Liver (tissue), 9 donors: ENCODE measurements around the gene AXIN1. TPM values are rescaled to one million over a fixed set of nuclear protein-coding genes. Genes with fewer than 3 reads are reported as not detected.
"Not testable (repeated sequence)": the region's sequence is repeated elsewhere in the genome, so short reads cannot be mapped to it uniquely, and the experiment has no call there.

ENCODE experiments used
- DNase-seq: peaks from one replicate; pipeline ENCODE4 v3.0.0-alpha.2; 2017; ENCODE audit warnings: low spot score
- H3K27ac ChIP-seq, 2 donors: one replicate each; pipeline ENCODE4 v1.7.0; 2013; ENCODE audit warnings: inconsistent platforms in 2 of 2, low read length in 2 of 2, control low read depth in 1 of 2, low read depth in 1 of 2, mild to moderate bottlenecking in 1 of 2
- H3K27me3 ChIP-seq, 4 donors: one replicate each; pipeline versions ENCODE4 v1.6.1 to v1.7.0; 2013; ENCODE audit warnings: low read length in 3 of 4, inconsistent platforms in 1 of 4, mild to moderate bottlenecking in 1 of 4, moderate library complexity in 1 of 4; ENCODE audit not compliant: control insufficient read depth in 4 of 4, insufficient read depth in 4 of 4
- H3K36me3 ChIP-seq, 4 donors: one replicate each; pipeline versions ENCODE4 v1.6.1 to v1.7.0; 2013; ENCODE audit warnings: low read length in 3 of 4, mild to moderate bottlenecking in 3 of 4, low read depth in 1 of 4, moderate library complexity in 1 of 4; ENCODE audit not compliant: control insufficient read depth in 4 of 4, insufficient read depth in 3 of 4
- H3K4me1 ChIP-seq, 4 donors: one replicate each; pipeline versions ENCODE4 v1.6.1 to v1.7.0; 2013; ENCODE audit warnings: low read length in 3 of 4, mild to moderate bottlenecking in 3 of 4, moderate library complexity in 1 of 4; ENCODE audit not compliant: control insufficient read depth in 4 of 4, insufficient read depth in 4 of 4
- H3K4me3 ChIP-seq, 3 donors: one replicate each; pipeline versions ENCODE4 v1.6.1 to v1.7.0; 2013; ENCODE audit warnings: low read length in 3 of 3, control low read depth in 1 of 3, low read depth in 1 of 3, mild to moderate bottlenecking in 1 of 3
- H3K9ac ChIP-seq, 2 donors: one replicate each; pipeline ENCODE4 v1.7.0; 2013; ENCODE audit warnings: low read length in 2 of 2, mild to moderate bottlenecking in 2 of 2, moderate library complexity in 2 of 2, control low read depth in 1 of 2, low read depth in 1 of 2
- H3K9me3 ChIP-seq, 4 donors: one replicate each; pipeline versions ENCODE4 v1.6.1 to v1.7.0; 2013; ENCODE audit warnings: low read length in 3 of 4; ENCODE audit not compliant: control insufficient read depth in 4 of 4
- ATF3 ChIP-seq: IDR thresholded peaks from 2 replicates; pipeline ENCODE4 v1.6.1; 2016; ENCODE audit warnings: antibody characterized with exemption
- CTCF ChIP-seq: fragments of 150-350 bp; IDR thresholded peaks from 2 replicates; pipeline ENCODE4 v1.5.1; 2017; ENCODE audit warnings: improper control_type of control experiment, low read depth, low read length; ENCODE audit not compliant: missing input control
- FOXA1 ChIP-seq: IDR thresholded peaks from 2 replicates; pipeline ENCODE4 v1.6.1; 2016; ENCODE audit warnings: antibody characterized with exemption
- FOXA2 ChIP-seq: IDR thresholded peaks from 2 replicates; pipeline ENCODE4 v1.6.1; 2016; ENCODE audit warnings: antibody characterized with exemption
- HNF4G ChIP-seq: IDR thresholded peaks from 2 replicates; pipeline ENCODE4 v1.6.1; 2016; ENCODE audit warnings: antibody characterized with exemption
- JUND ChIP-seq, 2 donors: IDR thresholded peaks; 2 replicates each; pipeline ENCODE4 v1.6.1; 2016; ENCODE audit warnings: antibody characterized with exemption in 2 of 2
- MAX ChIP-seq: IDR thresholded peaks from 2 replicates; pipeline ENCODE4 v1.6.1; 2016; ENCODE audit warnings: antibody characterized with exemption
- NR2F2 ChIP-seq: IDR thresholded peaks from 2 replicates; pipeline ENCODE4 v1.6.1; 2016; ENCODE audit warnings: antibody characterized with exemption
- RAD21 ChIP-seq, 2 donors: IDR thresholded peaks; 2 replicates each; pipeline ENCODE4 v1.6.1; 2016; ENCODE audit warnings: antibody characterized with exemption in 2 of 2, mild to moderate bottlenecking in 2 of 2
- REST ChIP-seq: IDR thresholded peaks from 2 replicates; pipeline ENCODE4 v1.6.1; 2016; ENCODE audit warnings: antibody characterized with exemption, mild to moderate bottlenecking
- RXRA ChIP-seq, 2 donors: IDR thresholded peaks; 2 replicates each; pipeline ENCODE4 v1.6.1; 2017 to 2018; ENCODE audit warnings: antibody characterized with exemption in 2 of 2, mild to moderate bottlenecking in 1 of 2
- TAF1 ChIP-seq: conservative IDR thresholded peaks from 2 replicates; pipeline ENCODE4 v1.6.1; 2016; ENCODE audit warnings: antibody characterized with exemption, mild to moderate bottlenecking
- YY1 ChIP-seq: IDR thresholded peaks from 2 replicates; pipeline ENCODE4 v1.6.1; 2016; ENCODE audit warnings: antibody characterized with exemption, mild to moderate bottlenecking
- ZBTB33 ChIP-seq: IDR thresholded peaks from 2 replicates; pipeline ENCODE4 v1.6.1; 2016; ENCODE audit warnings: antibody characterized with exemption
- WGBS: extraction: QIAGEN DNeasy Blood & Tissue Kit; methylation state at CpG from one replicate; pipeline ENCODE4 v1.1.7; 2013; 5-methylcytosine and 5-hydroxymethylcytosine counted together
- polyA plus RNA-seq, 2 donors: library from polyadenylated mRNA; stranded (reverse) in 1 of 2; unstranded in 1 of 2; fragments of 200-250 nt in 1 of 2; fragments of >200 nt in 1 of 2; fragmentation: Nextera tagmentation in 1 of 2; extraction: Ambion mirVana in 1 of 2; gene quantifications; one replicate each; pipeline versions ENCODE4 v1.2.1 to v1.2.3, GENCODE V29; 2013 to 2015
- total RNA-seq, 2 donors: library from RNA; depleted of rRNA; stranded (reverse); fragments of >200 nt; gene quantifications; one replicate each; pipeline ENCODE4 v1.2.3, GENCODE V29; 2014
- donor health status: healthy.
- donor health status: healthy.
- donor health status: healthy.
- donor health status: healthy.
- donor health status: healthy.

Gene AXIN1
- total and polyA plus RNA-seq, 4 donors = 2.0 to 10.3 (median 7.9) TPM

GRCh38 chr16:259226-259625, 93.3 kb downstream of the AXIN1 start:
- WGBS = 87% methylated on average over 10 of the region's 10 CpGs
- H3K27ac ChIP-seq = no peak overlapping the region

GRCh38 chr16:258091-258490, 94.4 kb downstream of the AXIN1 start:
- 84% methylated on average over 11 of the region's 13 CpGs for WGBS
- H3K36me3 ChIP-seq = peaks cover 0 to 48% (median 14%) of the 10 kb centered on the region in 4 donors
- not testable (repeated sequence) for H3K27ac ChIP-seq, H3K4me3 ChIP-seq, H3K9me3 ChIP-seq, H3K4me1 ChIP-seq, H3K27me3 ChIP-seq, DNase-seq, H3K9ac ChIP-seq

More at GRCh38 chr16:259226-259625, 93.3 kb downstream of the AXIN1 start:
- H3K9me3 ChIP-seq = no peaks in the 10 kb centered on the region
- H3K36me3 ChIP-seq = peaks cover 6 to 55% (median 15%) of the 10 kb centered on the region in 4 donors
- H3K4me3 ChIP-seq = no peak overlapping the region
- no peaks in the 10 kb centered on the region for H3K4me1 ChIP-seq
- no peak overlapping the region for H3K9ac ChIP-seq
- H3K27me3 ChIP-seq = no peaks in the 10 kb centered on the region
- DNase-seq = no peak
- TF ChIP-seq RAD21 (IDR thresholded peaks at IDR 0.05) (no peak), JUND (IDR thresholded peaks at IDR 0.05) (no peak), TAF1 (no peak), NR2F2 (no peak), MAX (no peak), ZBTB33 (no peak), CTCF (no peak), YY1 (no peak), FOXA1 (no peak)

- no peak for DNase-seq
- Histone ChIP-seq H3K4me1 (peaks cover 0 to 3% (median 0%) of the 10 kb centered on the region in 4 donors), H3K9ac (no peak overlapping the region), H3K27me3 (no peaks in the 10 kb centered on the region), H3K9me3 (no peaks in the 10 kb centered on the region), H3K36me3 (peaks cover 1 to 28% (median 10%) of the 10 kb centered on the region in 4 donors), H3K27ac (no peak overlapping the region), H3K4me3 (no peak overlapping the region)
- 97% methylated on average over 6 of the region's 6 CpGs for WGBS
- no peak for TF ChIP-seq REST
- no peak for TF ChIP-seq CTCF
- no peak for TF ChIP-seq FOXA1
- no peak for TF ChIP-seq RXRA (IDR thresholded peaks at IDR 0.05)
- TF ChIP-seq FOXA2 = no peak
- no peak for TF ChIP-seq HNF4G
- TF ChIP-seq MAX = no peak
- TF ChIP-seq ATF3 = no peak
- no peak for TF ChIP-seq YY1
- TF ChIP-seq RAD21 (IDR thresholded peaks at IDR 0.05) = no peak
- TF ChIP-seq ZBTB33 = no peak
These were observed 97.3 kb downstream of the AXIN1 start for GRCh38 chr16:255183-255582.
